MM.1S (cell line): ENCODE measurements around the gene COL7A1.

Experiments used
- EZH2 ChIP-seq: fragments of 300-600 bp; sonication (generic); optimal IDR thresholded peaks from 2 replicates; pipeline ENCODE3; 2017; ENCODE audit warnings: low read depth, mild to moderate bottlenecking, antibody characterized with exemption, low read length, mixed read lengths
- EZH2phosphoT487 ChIP-seq: fragments of 300-600 bp; sonication (generic); IDR thresholded peaks from 2 replicates; pipeline ENCODE4 v1.6.1; 2018; ENCODE audit warnings: antibody characterized with exemption, low read length
- TF ChIP-seq, protein P1 (sequence below): fragments of 300-600 bp; sonication (generic); IDR thresholded peaks from 2 replicates; pipeline ENCODE4 v1.5.1; 2016; ENCODE audit warnings: antibody characterized with exemption, low read length, mixed read lengths

- TF ChIP-seq, protein P1, sequence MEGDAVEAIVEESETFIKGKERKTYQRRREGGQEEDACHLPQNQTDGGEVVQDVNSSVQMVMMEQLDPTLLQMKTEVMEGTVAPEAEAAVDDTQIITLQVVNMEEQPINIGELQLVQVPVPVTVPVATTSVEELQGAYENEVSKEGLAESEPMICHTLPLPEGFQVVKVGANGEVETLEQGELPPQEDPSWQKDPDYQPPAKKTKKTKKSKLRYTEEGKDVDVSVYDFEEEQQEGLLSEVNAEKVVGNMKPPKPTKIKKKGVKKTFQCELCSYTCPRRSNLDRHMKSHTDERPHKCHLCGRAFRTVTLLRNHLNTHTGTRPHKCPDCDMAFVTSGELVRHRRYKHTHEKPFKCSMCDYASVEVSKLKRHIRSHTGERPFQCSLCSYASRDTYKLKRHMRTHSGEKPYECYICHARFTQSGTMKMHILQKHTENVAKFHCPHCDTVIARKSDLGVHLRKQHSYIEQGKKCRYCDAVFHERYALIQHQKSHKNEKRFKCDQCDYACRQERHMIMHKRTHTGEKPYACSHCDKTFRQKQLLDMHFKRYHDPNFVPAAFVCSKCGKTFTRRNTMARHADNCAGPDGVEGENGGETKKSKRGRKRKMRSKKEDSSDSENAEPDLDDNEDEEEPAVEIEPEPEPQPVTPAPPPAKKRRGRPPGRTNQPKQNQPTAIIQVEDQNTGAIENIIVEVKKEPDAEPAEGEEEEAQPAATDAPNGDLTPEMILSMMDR, result no peak
- no peak for TF ChIP-seq EZH2
- TF ChIP-seq EZH2phosphoT487, result no peak
Measured at GRCh38 chr3:48600711-48601621, 5.8 kb upstream of the COL7A1 start.
